ENCODE results near the gene HSD17B12.

- TF ChIP-seq CTCF (conservative IDR thresholded peaks at IDR 0.05; ENCODE audit: low read depth in 2 of 2) (no peak), EZH2phosphoT487 (IDR thresholded peaks at IDR 0.05; ENCODE audit: unreplicated experiment) (no peak), REST (IDR thresholded peaks at IDR 0.05; ENCODE audit: unreplicated experiment) (no peak), EZH2 (IDR thresholded peaks at IDR 0.05; ENCODE audit: low read depth, unreplicated experiment) (no peak), POLR2AphosphoS5 (IDR thresholded peaks at IDR 0.05; ENCODE audit: low read depth) (no peak), ETS1 (IDR thresholded peaks at IDR 0.05) (no peak), JUNB (IDR thresholded peaks at IDR 0.05; ENCODE audit: unreplicated experiment) (no peak), ZNF331 (CRISPR knock-in tag; IDR thresholded peaks at IDR 0.05; ENCODE audit: low read depth) (no peak), CREB1 (CRISPR knock-in tag; IDR thresholded peaks at IDR 0.05; ENCODE audit: low read depth) (no peak), NANOG (IDR thresholded peaks at IDR 0.05; ENCODE audit: borderline replicate concordance) (no peak), ZNF462 (CRISPR knock-in tag; IDR thresholded peaks at IDR 0.05) (no peak)
Measured at GRCh38 chr11:43903078-43903477, 222.5 kb downstream of the HSD17B12 start.

All from GM23338 (cell line).